Ureter (tissue), 1 donor: ENCODE data around the gene LCN10. TPM values are rescaled to one million over a fixed set of nuclear protein-coding genes. Genes with fewer than 3 reads are reported as not detected.

Experiments
- DNase-seq: peaks from one replicate; pipeline ENCODE4 v3.0.0-alpha.2; 2020; ENCODE audit warnings: low spot score
- total RNA-seq: library from RNA; stranded (reverse); gene quantifications from one replicate; pipeline ENCODE4 v1.2.4, GENCODE V29; 2023
- donor health status: DM: yes; HTN: yes; CAD: no.

The LCN10 gene
- total RNA-seq, 1 donor from 2014 or later = 40.6 TPM

DNA sequence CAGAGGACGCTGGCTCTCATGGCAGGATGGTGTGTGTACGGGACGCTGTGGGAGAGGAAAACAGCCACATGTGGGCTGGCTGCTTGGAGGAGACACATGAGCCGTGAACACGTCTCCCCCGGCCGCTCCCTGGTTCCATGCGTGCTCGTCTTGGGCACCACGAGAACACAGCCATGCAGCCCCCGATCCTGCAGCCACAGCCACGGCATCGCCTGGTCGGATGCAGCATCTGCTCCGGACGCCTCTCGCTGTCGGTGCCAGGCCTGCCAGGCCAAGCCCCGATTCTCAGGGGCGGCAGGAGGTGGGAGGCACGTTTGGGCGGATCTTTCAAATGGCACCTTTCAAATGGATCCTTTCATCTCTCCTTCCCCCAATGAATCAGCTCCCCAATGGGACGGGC, 3.2 kb downstream of the LCN10 start:
- DNase-seq = no peak

GRCh38 chr9:136738960-136739359, 3.8 kb downstream of the LCN10 start:
- no peak for DNase-seq

DNA sequence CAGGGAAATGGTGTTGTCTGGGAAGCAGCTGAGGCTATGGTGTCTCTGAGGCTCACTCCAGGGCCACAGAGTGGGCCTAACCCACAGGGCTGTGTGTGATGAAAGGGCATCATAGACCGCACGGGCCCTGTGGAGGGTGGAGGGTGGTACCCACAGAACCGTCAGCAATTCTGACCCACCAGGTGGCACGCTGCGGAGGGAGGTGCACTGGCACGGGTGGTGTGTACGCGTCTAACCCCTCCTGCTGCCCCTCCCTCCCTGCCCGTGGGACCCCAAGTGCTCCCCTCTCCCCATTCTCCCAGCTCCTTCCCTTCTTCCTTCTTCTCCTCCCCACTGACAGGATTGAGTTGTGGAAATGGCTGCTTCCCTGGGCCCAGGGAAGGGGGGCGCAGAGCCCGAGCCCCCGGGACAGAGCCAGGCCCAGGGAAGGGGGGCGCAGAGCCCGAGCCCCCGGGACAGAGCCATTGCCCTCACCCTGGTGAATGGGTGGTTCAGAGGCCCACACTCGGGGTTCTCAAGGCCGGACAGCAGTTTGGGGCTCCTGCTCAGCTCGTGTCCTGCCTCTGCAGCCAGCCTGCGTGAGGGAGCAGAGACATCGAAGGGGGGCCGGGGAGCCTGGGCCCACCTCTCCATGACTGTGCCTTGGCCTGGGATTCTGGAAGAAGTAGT, 6.8 kb downstream of the LCN10 start:
- no peak for DNase-seq

DNA sequence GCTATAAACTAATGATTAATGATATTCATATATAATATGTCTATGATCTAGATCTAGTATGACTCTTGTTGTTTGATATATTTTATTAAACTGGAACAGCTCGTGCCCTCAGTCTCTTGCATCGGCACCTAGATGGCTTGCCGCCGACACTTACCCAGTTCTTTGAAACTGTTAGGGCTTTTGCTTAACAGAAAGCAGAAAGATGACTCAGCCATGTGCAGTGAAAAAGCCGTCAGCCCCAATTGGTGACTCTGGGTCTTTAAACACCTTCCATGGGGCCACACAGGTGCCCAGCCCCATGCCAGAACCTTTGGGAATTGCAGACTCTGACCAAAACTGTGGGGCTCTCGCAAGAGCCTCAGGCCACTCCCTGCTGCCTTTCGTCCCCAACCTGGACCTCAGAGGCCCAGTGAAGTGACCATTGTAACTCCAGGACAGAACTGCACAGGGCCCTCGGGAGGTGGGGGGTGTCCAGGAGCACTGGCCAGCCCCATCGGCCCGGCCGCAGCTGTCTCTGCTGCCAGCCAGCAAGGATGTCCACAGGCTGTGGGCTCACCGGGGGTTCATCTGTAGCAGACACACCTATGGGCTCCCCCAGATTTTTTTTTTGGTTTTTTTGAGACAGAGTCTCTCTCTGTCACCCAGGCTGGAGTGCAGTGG, 7.8 kb downstream of the LCN10 start:
- no peak for DNase-seq

DNA sequence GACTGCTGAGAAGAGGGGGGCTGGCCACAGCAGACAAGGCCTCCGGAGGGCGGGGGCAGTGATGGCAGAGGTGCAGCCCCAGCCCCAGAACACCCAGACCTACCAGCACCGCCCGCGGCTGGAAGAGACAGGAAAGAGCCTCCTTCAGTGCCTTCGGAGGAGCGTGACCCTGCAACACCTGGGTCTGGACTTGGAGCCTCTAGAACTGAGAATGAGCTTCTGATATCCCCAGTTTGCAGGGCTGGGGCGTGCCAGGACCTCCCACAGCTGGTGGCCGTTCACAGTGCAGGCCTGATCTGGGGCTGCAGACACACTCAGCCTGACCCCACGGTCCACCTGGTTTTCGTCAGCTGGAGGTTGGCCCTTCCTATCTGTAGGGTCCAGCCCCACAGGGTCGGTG, 9.1 kb downstream of the LCN10 start:
- no peak for DNase-seq

DNA sequence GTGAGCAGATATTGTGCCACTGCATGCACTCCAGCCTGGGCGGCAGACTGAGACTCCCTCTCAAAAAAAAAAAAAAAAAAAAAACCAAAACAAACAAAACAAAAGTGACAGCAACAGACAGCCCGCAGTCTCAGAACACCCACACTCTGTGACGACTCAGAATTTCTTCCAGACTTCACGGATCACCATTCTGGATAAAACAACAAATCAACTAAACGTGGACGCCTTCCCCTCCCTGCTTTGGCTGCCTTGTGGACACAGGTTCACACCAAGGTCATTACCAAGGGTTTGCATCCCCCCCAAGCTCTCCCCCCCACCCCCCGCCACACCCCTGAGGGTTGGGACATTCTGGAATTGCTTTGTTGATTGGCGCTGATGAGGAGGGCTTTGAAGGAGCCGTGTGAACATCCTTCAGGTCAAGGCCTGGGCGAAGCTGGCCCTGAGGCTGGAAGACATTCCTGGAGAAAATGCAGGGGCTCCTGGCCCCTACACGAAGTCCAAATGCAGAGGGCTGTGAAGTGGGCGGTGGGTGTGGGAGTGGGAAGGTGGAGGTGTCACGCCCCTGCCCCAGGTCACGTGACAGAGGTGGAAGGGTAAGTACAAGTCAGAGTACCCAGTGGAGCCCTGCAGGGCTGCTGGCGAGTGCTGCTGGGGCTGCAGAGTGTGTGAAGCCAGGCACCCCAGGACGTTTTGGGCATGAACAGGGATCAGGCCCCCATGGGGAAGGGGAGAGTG, 10.1 kb downstream of the LCN10 start:
- DNase-seq = no peak

DNA sequence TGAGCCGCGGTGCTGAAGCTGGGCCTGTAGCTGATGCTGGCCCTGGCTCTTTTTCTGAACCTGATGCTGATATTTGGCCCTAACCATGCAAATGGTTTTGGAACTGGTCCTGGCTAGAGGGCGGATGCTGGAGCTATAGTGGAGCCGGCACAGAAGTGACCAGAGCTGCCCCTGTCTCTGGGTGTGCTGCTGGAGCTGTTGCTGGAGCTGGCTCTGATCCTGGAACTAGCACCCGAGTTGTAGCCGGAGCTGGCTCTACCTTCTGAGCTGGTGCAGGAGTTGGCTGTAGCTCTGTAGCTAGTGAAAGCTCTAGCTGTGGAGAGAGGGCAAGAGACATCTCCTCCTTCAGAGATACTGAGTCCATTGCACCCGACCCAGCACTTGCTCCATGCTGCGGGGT, 12.8 kb downstream of the LCN10 start:
- no peak for DNase-seq

GRCh38 chr9:136729144-136729543, 13.6 kb downstream of the LCN10 start:
- DNase-seq = no peak

DNA sequence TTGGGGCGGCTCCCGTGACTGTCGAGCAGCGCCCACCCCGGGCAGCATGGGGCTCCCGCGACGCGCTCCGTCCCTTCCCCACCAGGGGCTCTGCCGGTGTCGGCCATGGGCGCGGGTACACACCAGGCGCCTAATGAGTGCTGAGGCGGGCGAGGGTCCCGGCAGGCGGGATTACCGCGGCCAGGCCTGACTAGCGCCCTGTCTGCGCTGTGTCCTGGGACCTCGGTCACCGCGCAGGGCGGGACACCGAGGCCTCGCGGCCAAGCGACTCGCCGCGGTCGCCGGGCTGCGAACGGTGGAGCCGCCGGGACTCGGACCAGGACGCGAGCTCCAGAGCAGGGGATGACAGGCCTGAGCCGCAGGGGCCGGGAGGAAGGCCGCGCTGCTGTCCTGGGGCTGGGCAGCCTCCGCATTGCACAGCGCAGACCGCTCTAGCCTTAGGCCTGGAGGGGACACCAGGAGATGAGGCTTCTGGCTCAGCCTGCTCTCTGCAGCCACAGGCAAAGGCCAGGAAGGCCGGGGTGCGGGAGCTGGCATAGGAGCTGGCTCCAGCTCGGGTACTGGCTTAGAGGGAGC, 14.1 kb downstream of the LCN10 start:
- no peak for DNase-seq

- peak; percentile 92 for DNase-seq
Observed at GRCh38 chr9:136728080-136728547, 14.6 kb downstream of the LCN10 start.

DNA sequence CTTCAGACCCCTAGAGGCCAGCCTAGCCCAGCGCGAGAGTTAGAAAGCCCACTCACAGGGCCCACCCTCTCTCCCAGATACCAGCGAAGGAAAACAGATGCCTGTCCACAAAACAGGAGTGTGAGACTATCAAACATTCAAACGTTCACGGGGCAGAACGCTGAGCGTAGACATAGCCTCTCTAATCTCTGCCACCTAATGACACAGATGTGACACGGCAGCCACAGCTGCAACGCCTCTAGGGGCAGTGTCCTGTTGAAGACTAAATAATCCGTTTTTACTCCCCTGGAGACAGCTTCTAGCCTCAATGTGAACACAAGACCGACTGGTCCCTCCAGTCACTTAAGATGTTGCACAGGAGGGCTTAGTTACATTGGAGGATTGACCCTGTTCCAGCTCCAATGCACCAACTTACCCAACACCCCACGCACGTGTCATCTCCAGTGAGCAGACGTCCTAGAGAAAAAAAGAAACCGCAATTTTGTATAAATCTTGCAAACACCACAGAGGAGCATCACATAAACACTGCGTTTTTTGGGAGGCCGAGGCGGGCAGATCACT, 16.0 kb downstream of the LCN10 start:
- no peak for DNase-seq

DNA sequence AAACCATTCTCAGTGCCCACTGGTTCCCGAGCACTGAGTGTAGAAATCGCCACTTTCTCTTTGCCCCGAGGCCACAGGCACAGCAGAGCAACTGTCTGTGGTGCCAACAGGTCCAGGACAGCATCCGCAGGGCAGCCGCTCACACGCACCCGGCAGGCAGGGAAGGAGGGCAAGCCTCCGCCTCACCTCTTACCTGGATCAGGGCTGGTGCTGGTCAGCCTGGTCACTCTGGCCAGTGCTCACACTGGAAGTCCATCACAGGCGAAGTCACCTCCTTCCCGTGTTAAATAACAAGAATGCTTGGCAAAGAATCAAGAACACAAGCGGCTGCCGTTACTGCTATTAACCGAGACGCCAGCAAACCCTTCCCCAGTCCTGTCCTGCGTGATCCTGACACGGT, 16.6 kb downstream of the LCN10 start:
- DNase-seq = no peak

DNA sequence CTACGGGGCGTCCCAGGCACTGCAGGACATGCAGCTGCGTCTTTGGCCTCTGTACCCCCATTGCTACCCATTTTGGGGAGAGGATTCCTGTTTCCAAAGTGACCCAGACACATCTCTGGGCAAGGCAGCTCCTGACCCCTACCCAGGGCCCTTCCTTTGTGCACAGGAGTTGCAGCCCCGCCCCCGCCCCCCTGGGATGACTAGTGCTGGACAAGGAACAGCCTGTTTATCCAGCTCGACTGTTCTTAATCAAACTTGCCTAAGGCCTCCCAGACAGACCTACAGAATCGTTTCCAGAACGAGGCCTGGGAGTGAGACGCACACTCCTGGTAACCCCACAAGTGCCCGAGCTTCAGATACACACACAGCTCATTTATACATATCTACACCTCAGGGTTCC, 17.1 kb downstream of the LCN10 start:
- no peak for DNase-seq

DNA sequence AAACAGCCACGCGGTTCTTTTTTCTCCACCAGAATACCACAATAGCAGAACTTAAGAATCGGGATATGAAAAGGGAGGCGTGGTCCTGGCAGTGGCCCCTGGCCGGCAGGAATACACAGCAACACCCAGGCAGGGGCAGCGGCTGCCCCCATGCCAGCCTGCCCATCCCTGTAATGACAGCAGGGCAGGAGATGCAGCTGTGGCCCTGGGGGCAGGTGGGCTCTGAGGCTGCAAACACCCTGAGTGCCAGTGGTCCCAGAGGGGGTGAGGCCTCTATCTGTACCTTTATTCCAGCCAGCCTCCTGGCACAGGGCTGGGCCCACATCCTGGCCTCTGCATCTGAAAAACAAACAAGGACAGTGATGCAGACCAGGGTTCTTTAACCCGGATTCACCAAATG, 18.0 kb downstream of the LCN10 start:
- DNase-seq = no peak

DNA sequence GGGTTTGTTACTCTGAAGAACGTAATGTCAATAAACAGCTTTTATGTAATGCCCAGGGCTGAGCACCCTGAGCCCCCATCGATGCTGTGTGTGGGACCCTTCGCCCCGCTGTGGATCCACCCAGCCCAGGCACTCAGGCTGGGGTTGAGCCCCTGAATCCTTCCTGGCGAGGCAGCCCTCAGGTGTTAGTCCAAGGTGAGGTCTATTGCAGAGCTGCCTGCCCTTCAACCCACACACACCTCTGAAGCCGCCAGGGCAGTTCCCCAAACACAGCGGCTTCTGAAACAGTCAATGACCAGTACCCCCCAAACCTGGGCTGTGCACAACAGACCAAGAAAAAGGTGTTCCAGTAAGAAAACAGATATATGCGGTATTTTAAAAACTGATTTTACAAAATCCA, 18.8 kb downstream of the LCN10 start:
- DNase-seq = no peak

DNA sequence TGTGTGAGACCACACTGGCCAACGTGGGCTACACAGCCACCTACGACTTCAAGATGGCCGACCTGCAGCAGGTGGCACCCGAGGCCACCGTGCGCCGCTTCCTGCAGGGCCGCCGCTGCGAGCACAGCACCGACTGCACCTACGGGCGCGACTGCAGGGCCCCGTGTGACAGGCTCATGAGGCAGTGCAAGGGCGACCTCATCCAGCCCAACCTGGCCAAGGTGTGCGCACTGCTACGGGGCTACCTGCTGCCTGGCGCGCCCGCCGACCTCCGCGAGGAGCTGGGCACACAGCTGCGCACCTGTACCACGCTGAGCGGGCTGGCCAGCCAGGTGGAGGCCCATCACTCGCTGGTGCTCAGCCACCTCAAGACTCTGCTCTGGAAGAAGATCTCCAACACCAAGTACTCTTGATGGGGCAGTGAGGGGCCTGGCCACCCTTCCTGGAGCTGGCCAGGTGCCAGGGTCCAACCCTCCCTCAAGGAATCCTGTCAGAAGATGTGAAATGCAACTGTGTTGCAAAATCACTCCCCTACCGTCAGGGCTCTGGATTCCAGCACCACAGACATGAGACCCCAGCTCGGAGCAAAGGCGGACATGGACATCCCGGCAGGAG, 19.3 kb downstream of the LCN10 start:
- no peak for DNase-seq

DNA sequence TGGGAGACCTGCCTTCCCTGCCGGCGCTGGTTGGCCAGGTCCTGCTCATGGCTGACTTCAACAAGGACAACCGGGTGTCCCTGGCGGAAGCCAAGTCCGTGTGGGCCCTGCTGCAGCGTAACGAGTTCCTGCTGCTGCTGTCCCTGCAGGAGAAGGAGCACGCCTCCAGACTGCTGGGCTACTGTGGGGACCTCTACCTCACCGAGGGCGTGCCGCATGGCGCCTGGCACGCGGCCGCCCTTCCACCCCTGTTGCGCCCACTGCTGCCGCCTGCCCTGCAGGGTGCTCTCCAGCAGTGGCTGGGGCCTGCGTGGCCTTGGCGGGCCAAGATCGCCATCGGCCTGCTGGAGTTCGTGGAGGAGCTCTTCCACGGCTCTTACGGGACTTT, 19.8 kb downstream of the LCN10 start:
- no peak for DNase-seq

DNA sequence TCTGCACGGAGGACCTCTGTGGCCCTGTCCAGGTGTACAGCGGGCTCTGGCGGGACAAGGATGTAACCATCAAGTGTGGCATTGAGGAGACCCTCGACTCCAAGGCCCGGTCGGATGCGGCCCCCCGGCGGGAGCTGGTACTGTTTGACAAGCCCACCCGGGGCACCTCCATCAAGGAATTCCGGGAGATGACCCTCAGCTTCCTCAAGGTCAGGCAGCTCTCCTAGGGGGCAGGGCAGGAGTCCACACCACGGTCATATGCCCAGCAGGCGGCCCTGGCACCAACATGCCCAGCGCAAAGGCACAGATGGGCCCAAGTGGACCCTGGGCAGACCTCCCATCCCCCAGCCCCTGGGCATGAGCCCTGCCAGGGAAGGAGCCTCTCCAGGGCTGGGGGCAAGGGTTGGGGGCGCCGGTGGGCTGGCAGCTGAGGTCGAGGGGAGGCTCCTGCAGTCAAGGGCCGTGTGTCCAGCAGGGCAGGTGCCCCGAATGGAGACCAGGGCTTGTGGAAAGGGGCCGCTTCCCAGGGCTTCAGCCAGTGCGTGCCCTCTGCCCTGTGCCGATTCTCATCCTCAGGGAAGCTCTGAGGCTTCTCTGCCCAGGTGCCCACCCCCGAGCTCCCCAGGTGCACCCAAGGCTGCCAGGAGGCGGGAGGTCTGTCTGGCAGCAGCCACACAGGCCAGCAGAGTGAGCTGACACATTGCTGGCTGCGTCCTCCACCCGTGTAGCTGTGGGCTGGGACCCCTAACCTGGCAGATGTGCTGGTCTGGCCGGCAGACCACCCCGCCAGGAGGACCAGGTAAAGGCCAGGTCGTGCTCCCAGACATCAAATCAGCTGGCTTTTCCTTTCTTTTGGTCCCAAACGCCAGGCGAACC, 20.4 kb downstream of the LCN10 start:
- DNase-seq = no peak

DNA sequence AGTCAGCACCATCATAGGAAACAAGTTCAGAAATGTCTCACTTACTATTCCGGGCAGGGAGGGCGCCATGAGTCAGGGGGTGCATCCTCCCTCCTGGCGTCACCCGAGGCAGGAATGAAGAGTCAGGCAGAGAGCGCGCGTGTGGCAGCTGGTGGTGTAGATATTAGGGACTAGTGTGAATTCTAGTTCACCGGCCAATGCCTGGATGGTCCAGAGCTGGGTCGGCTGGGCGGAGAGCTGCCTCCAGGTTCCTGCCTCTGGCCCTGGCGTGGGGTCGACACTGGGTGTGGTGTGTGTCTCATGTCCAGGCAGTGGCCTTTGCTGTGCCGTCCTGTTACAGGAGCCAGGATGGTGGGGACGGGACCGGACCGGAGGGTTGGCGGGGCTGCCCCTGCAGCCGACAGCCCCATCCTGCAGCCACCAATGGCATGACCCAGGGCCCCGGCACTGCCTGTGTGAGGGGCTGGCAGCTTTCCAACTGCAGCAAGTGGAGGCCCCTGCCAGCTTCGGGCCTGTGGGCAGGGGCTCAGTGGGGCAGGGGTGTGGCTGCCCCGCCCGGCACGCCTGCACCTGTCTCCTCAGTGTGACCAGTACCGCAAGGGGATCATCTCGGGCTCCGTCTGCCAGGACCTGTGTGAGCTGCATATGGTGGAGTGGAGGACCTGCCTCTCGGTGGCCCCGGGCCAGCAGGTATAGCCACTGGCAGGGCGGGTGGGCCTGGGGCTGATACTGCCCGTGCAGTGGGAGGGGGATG, 21.2 kb downstream of the LCN10 start:
- DNase-seq = no peak

- DNase-seq = no peak
Observed at GRCh38 chr9:136720898-136721338, 21.8 kb downstream of the LCN10 start.
